ENCODE data around the gene S1PR5.

- no peak for TF ChIP-seq EZH2 (IDR thresholded peaks at IDR 0.05; ENCODE audit: low read length, unreplicated experiment)
- TF ChIP-seq CTCF (conservative IDR thresholded peaks at IDR 0.05; ENCODE audit: low read depth, low read length) = no peak
Measured at GRCh38 chr19:10464456-10464855, 52.8 kb downstream of the S1PR5 start.

All from PC-3 (cell line).